DOHH2 (cell line): ENCODE data around the gene STPG4.

Experiments
- H3F3A ChIP-seq: fragments of 200-600 bp; sonication (generic), shearing (Covaris generic); 2 replicates; pipeline ENCODE4 v1.6.0; 2016; ENCODE audit warnings: antibody characterized with exemption, mild to moderate bottlenecking; ENCODE audit not compliant: control insufficient read depth, insufficient read depth
- H3K27ac ChIP-seq: fragments of 200-600 bp; sonication (generic); 2 replicates; pipeline ENCODE4 v1.5.1; 2014; ENCODE audit warnings: low read depth, mild to moderate bottlenecking, low read length, moderate library complexity
- H3K27me3 ChIP-seq: fragments of 200-600 bp; sonication (generic); 2 replicates; pipeline ENCODE4 v1.6.1; 2014; ENCODE audit warnings: mild to moderate bottlenecking, low read length, mixed read lengths; ENCODE audit not compliant: control insufficient read depth
- H3K36me3 ChIP-seq: fragments of 200-600 bp; sonication (generic); 2 replicates; pipeline ENCODE4 v1.6.1; 2014; ENCODE audit warnings: mild to moderate bottlenecking, low read length, moderate library complexity, mixed read lengths; ENCODE audit not compliant: control insufficient read depth
- H3K4me1 ChIP-seq: fragments of 200-600 bp; sonication (generic); 2 replicates; pipeline ENCODE4 v1.6.1; 2014; ENCODE audit warnings: mild to moderate bottlenecking, low read length, mixed read lengths; ENCODE audit not compliant: control insufficient read depth
- H3K4me2 ChIP-seq: fragments of 200-600 bp; sonication (generic); 2 replicates; pipeline ENCODE4 v1.6.0; 2014; ENCODE audit warnings: mild to moderate bottlenecking, low read length, moderate library complexity
- H3K4me3 ChIP-seq: fragments of 200-600 bp; sonication (generic); 2 replicates; pipeline ENCODE4 v1.5.1; 2014; ENCODE audit warnings: mild to moderate bottlenecking, low read length, mixed read lengths
- H3K79me2 ChIP-seq: fragments of 200-600 bp; sonication (generic); 2 replicates; pipeline ENCODE4 v1.6.1; 2014; ENCODE audit warnings: mild to moderate bottlenecking, low read length, mixed read lengths; ENCODE audit not compliant: control insufficient read depth
- H3K9me2 ChIP-seq: fragments of 200-600 bp; sonication (generic); replicated peaks from 2 replicates; pipeline ENCODE4 v1.6.1; 2014; ENCODE audit warnings: mild to moderate bottlenecking, low read length, mixed read lengths; ENCODE audit not compliant: control insufficient read depth
- H3K9me3 ChIP-seq: fragments of 200-600 bp; sonication (generic); 2 replicates; pipeline ENCODE4 v1.6.1; 2014; ENCODE audit warnings: antibody characterized with exemption, low read length, mixed read lengths; ENCODE audit not compliant: control insufficient read depth, insufficient read depth
- H4K20me1 ChIP-seq: fragments of 200-600 bp; sonication (generic); 2 replicates; pipeline ENCODE4 v1.6.0; 2014; ENCODE audit warnings: low read depth, mild to moderate bottlenecking, antibody characterized with exemption, low read length, moderate library complexity; ENCODE audit not compliant: control insufficient read depth, insufficient read depth
- EZH2phosphoT487 ChIP-seq: fragments of 200-600 bp; sonication (generic); IDR thresholded peaks from 2 replicates; pipeline ENCODE4 v1.6.1; 2017; ENCODE audit warnings: borderline replicate concordance, mild to moderate bottlenecking, antibody characterized with exemption, low read length, moderate library complexity, mixed read lengths
- TF ChIP-seq, protein P1 (sequence below): fragments of 200-600 bp; sonication (generic); IDR thresholded peaks from one replicate; pipeline ENCODE4 v1.5.1; 2014; ENCODE audit warnings: antibody characterized with exemption, mild to moderate bottlenecking, low read depth, low read length; ENCODE audit not compliant: poor library complexity, severe bottlenecking

STPG4 gene

DNA sequence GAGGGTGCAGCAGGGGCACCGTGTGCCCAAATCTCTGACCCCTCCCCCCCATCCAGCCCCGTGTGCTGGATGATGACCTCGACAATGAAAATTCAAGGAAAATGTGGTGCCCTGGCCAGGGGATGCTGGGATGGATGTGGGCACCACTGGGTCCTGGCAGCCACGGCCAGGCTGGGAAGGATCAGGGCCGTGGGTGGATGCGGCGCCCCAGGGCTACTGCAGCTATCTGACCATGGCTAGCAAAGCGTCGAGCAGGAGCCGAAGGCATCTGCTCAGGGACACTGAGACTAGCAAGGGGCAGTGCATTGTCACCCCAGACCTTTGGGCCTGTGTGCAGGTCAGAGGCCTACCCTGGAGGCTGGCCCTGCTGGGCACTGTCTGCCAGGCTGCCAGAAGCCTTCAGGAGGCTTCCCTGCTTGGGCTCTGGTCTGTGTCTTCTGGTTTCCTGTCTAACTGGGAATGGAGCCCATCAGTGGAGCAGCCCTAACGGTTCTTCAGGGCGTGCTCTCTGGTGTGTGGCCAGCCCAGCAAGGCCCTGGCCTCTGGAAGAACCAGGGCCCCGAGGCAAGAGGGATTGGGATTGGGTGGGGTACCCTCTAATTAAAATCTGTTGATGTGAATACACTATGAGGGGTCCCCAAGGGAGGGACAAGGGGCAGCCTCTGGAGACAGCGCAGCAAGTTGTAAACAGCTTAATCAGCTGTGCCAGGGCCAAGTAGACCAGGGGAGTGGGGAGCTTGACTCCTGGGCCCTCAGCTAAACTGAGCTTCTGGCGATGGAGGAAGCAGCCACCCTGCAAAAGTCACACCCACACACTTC, 98.0 kb downstream of the STPG4 start:
- TF ChIP-seq, protein P1, sequence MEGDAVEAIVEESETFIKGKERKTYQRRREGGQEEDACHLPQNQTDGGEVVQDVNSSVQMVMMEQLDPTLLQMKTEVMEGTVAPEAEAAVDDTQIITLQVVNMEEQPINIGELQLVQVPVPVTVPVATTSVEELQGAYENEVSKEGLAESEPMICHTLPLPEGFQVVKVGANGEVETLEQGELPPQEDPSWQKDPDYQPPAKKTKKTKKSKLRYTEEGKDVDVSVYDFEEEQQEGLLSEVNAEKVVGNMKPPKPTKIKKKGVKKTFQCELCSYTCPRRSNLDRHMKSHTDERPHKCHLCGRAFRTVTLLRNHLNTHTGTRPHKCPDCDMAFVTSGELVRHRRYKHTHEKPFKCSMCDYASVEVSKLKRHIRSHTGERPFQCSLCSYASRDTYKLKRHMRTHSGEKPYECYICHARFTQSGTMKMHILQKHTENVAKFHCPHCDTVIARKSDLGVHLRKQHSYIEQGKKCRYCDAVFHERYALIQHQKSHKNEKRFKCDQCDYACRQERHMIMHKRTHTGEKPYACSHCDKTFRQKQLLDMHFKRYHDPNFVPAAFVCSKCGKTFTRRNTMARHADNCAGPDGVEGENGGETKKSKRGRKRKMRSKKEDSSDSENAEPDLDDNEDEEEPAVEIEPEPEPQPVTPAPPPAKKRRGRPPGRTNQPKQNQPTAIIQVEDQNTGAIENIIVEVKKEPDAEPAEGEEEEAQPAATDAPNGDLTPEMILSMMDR: no peak
- TF ChIP-seq EZH2phosphoT487: no peak
- Histone ChIP-seq H3K4me1 (no peaks in the 10 kb centered on the region), H3K36me3 (peaks cover 22% of the 10 kb centered on the region), H4K20me1 (no peaks in the 10 kb centered on the region), H3K4me2 (no peak overlapping the region), H3K79me2 (no peaks in the 10 kb centered on the region), H3K27me3 (no peaks in the 10 kb centered on the region), H3K9me2 (no peaks in the 10 kb centered on the region), H3K4me3 (no peak overlapping the region), H3K27ac (no peak overlapping the region), H3K9me3 (no peaks in the 10 kb centered on the region), H3F3A (no peaks in the 10 kb centered on the region)

DNA sequence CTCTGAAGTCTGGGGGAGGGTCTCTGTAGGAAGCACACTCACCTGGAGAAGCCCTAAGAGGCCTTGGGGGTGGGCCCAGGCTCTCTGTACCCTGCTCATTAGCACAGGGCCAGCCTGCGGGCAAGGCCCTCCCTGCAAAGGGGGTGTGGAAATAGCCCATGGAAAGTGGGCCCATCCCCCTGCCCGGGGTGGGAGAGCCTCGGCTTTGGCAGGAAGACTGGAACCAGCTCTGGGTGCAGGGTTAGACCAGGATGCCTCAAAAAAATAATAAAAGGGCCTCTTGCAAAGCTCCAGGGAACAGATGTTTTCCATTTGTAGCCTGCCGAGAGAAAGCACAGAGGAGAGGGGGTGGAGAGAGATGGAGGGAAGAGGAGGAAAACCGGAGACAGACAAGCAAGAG, 98.7 kb downstream of the STPG4 start:
- no peak overlapping the region for H3K4me2 ChIP-seq
- H3K4me1 ChIP-seq: no peaks in the 10 kb centered on the region
- H3F3A ChIP-seq: no peaks in the 10 kb centered on the region
- H3K27ac ChIP-seq: no peak overlapping the region
- H3K9me3 ChIP-seq: no peaks in the 10 kb centered on the region
- no peak overlapping the region for H3K4me3 ChIP-seq
- no peaks in the 10 kb centered on the region for H3K9me2 ChIP-seq
- H3K27me3 ChIP-seq: no peaks in the 10 kb centered on the region
- peaks cover 29% of the 10 kb centered on the region for H3K36me3 ChIP-seq
- H3K79me2 ChIP-seq: no peaks in the 10 kb centered on the region
- TF ChIP-seq EZH2phosphoT487: no peak
- TF ChIP-seq, protein P1: no peak
- no peaks in the 10 kb centered on the region for H4K20me1 ChIP-seq

DNA sequence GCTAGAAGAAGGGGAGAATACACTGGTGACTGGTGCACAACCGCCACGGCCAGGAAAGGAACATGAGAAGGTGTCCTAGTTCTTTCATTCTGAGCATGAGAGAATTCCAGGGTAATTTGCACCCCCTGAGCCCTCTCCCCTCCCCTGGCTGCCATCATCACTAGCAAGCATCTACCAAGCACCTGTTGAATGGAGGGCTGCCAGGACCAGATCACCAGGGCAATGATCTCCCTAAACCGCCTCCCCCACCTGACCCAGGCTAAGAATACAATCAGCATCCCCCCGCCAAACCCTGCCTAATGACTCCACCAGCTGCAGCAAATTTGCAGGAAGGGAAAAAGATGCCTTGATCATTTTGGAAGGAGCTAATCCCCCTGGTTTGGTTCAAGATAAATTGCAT, 100.2 kb downstream of the STPG4 start:
- H3K4me3 ChIP-seq: no peak overlapping the region
- H3K27ac ChIP-seq: no peak overlapping the region
- H4K20me1 ChIP-seq: no peaks in the 10 kb centered on the region
- no peaks in the 10 kb centered on the region for H3K9me2 ChIP-seq
- no peaks in the 10 kb centered on the region for H3K4me1 ChIP-seq
- peaks cover 35% of the 10 kb centered on the region for H3K36me3 ChIP-seq
- H3F3A ChIP-seq: no peaks in the 10 kb centered on the region
- no peaks in the 10 kb centered on the region for H3K27me3 ChIP-seq
- H3K4me2 ChIP-seq: no peak overlapping the region
- no peaks in the 10 kb centered on the region for H3K9me3 ChIP-seq
- TF ChIP-seq, protein P1: no peak
- TF ChIP-seq EZH2phosphoT487: no peak
- H3K79me2 ChIP-seq: no peaks in the 10 kb centered on the region
